Measurements from ENCODE around the gene ZFY. TPM values are rescaled to one million over a fixed set of nuclear protein-coding genes. Genes with fewer than 3 reads are reported as not detected.

The ZFY gene
- total RNA-seq, 1 experiment from 2014 or later = not detected

GRCh38 chrY:2935716-2936435 lies 695 bp downstream of the ZFY start:
- TF ChIP-seq CTCF (conservative IDR thresholded peaks at IDR 0.05; ENCODE audit: low read depth, low read length) (no peak), EZH2 (IDR thresholded peaks at IDR 0.05; ENCODE audit: low read length, unreplicated experiment) (no peak), EZH2phosphoT487 (IDR thresholded peaks at IDR 0.05; ENCODE audit: borderline replicate concordance, low read length) (no peak)
- H3K9me2 ChIP-seq (replicated peaks; ENCODE audit: low read length) = no peaks in the 10 kb centered on the region
- H2AFZ ChIP-seq (ENCODE audit: low read length) = no peak overlapping the region
- CTCF ChIA-PET = no interaction called here
- no TSS peak for BruUV-seq (replicated peaks)
- no peaks in the 10 kb centered on the region for H4K20me1 ChIP-seq (ENCODE audit: low read length)
- no peaks in the 10 kb centered on the region for H3K4me1 ChIP-seq (ENCODE audit: insufficient read depth, low read length)
- POLR2A ChIA-PET (ENCODE audit: unreplicated experiment) = no interaction called here
- H3K27me3 ChIP-seq (ENCODE audit: low read length) = no peaks in the 10 kb centered on the region
- no peaks in the 10 kb centered on the region for H3K79me2 ChIP-seq (ENCODE audit: low read length)
- DNase-seq (no peak), ATAC-seq (no peak)
- H3F3A ChIP-seq (ENCODE audit: low read length, unreplicated experiment) = no peaks in the 10 kb centered on the region
- H3K4me3 ChIP-seq (ENCODE audit: low read length) = no peak overlapping the region
- H3K36me3 ChIP-seq (ENCODE audit: low read depth, low read length) = no peaks in the 10 kb centered on the region
- intact Hi-C loops (cut with micrococcal nuclease) = no loop called here
- H3K9me3 ChIP-seq (ENCODE audit: low read length) = no peaks in the 10 kb centered on the region
- H3K4me2 ChIP-seq (ENCODE audit: low read length) = no peak overlapping the region
- H3K27ac ChIP-seq (ENCODE audit: low read length) = no peak overlapping the region
- no peak overlapping the region for H3K9ac ChIP-seq (ENCODE audit: low read length)

DNA sequence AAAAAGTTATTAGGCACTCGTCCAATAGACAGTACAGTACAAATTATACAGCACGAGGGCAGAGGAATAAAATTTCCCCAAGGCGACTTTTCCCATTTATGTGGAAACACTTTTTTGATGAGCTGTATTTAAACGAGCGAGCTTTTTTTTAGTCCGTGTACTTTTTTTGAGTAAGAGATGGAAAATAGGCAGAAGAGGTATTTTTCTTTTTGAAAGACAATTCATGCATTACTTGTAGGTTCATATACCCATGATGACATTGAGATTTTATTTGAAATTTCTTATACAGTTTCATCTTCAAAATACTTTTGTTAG lies 1.2 kb downstream of the ZFY start:
- H3K4me1 ChIP-seq (ENCODE audit: insufficient read depth, low read length) = no peaks in the 10 kb centered on the region
- TF ChIP-seq CTCF (conservative IDR thresholded peaks at IDR 0.05; ENCODE audit: low read depth, low read length) = no peak
- CTCF ChIA-PET = no interaction called here
- DNase-seq = no peak
- no peak overlapping the region for H3K4me3 ChIP-seq (ENCODE audit: low read length)
- H3K27me3 ChIP-seq (ENCODE audit: low read length) = no peaks in the 10 kb centered on the region
- H2AFZ ChIP-seq (ENCODE audit: low read length) = no peak overlapping the region
- no peak overlapping the region for H3K27ac ChIP-seq (ENCODE audit: low read length)
- H3K36me3 ChIP-seq (ENCODE audit: low read depth, low read length) = no peaks in the 10 kb centered on the region
- intact Hi-C loops (cut with micrococcal nuclease) = no loop called here
- POLR2A ChIA-PET (ENCODE audit: unreplicated experiment) = no interaction called here
- BruUV-seq (replicated peaks) = no TSS peak
- H3K4me2 ChIP-seq (ENCODE audit: low read length) = no peak overlapping the region
- H3K9me3 ChIP-seq (ENCODE audit: low read length) = no peaks in the 10 kb centered on the region
- no peaks in the 10 kb centered on the region for H3F3A ChIP-seq (ENCODE audit: low read length, unreplicated experiment)
- no peaks in the 10 kb centered on the region for H3K9me2 ChIP-seq (replicated peaks; ENCODE audit: low read length)
- H4K20me1 ChIP-seq (ENCODE audit: low read length) = no peaks in the 10 kb centered on the region
- no peaks in the 10 kb centered on the region for H3K79me2 ChIP-seq (ENCODE audit: low read length)
- no peak for ATAC-seq
- H3K9ac ChIP-seq (ENCODE audit: low read length) = no peak overlapping the region

DNA sequence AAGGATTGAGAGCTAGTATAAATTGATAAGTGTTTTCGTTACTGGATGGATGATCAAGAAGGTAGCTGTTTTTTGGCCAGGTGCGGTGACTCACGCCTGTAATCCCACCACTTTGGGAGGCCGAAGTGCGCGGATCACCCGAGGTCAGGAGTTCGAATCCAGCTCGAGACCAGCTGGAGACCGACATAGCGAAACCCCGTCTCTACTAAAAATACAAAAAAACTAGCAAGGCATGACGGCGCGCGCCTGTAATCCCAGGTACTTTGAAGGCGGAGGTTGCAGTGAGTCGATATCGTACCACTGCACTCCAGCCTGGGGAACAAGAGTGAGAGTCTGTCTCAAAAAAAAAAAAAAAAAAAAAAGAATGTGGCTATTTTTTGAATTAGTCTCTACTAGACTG lies 2.0 kb downstream of the ZFY start:
- Histone ChIP-seq H4K20me1 (ENCODE audit: low read length) (no peaks in the 10 kb centered on the region), H3K9me3 (ENCODE audit: low read length) (no peaks in the 10 kb centered on the region), H3K4me3 (ENCODE audit: low read length) (no peak overlapping the region), H3K79me2 (ENCODE audit: low read length) (no peaks in the 10 kb centered on the region), H3F3A (ENCODE audit: low read length, unreplicated experiment) (no peaks in the 10 kb centered on the region), H2AFZ (ENCODE audit: low read length) (no peak overlapping the region), H3K4me2 (ENCODE audit: low read length) (no peak overlapping the region), H3K9ac (ENCODE audit: low read length) (no peak overlapping the region), H3K27me3 (ENCODE audit: low read length) (no peaks in the 10 kb centered on the region), H3K27ac (ENCODE audit: low read length) (no peak overlapping the region), H3K4me1 (ENCODE audit: insufficient read depth, low read length) (no peaks in the 10 kb centered on the region), H3K36me3 (ENCODE audit: low read depth, low read length) (no peaks in the 10 kb centered on the region), H3K9me2 (replicated peaks; ENCODE audit: low read length) (no peaks in the 10 kb centered on the region)
- no TSS peak for BruUV-seq (replicated peaks)
- DNase-seq = no peak
- POLR2A ChIA-PET (ENCODE audit: unreplicated experiment) = no interaction called here
- CTCF ChIA-PET = no interaction called here
- ATAC-seq = no peak
- intact Hi-C loops (cut with micrococcal nuclease) = no loop called here
- TF ChIP-seq EZH2phosphoT487 (IDR thresholded peaks at IDR 0.05; ENCODE audit: borderline replicate concordance, low read length) (no peak), CTCF (conservative IDR thresholded peaks at IDR 0.05; ENCODE audit: low read depth, low read length) (no peak), EZH2 (IDR thresholded peaks at IDR 0.05; ENCODE audit: low read length, unreplicated experiment) (no peak)

Data from PC-3 (cell line).